ENCODE results near the gene IFNA16.
"Not testable (repeated sequence)": the region's sequence is repeated elsewhere in the genome, so short reads cannot be mapped to it uniquely, and the experiment has no call there.

IFNA16 gene

DNA sequence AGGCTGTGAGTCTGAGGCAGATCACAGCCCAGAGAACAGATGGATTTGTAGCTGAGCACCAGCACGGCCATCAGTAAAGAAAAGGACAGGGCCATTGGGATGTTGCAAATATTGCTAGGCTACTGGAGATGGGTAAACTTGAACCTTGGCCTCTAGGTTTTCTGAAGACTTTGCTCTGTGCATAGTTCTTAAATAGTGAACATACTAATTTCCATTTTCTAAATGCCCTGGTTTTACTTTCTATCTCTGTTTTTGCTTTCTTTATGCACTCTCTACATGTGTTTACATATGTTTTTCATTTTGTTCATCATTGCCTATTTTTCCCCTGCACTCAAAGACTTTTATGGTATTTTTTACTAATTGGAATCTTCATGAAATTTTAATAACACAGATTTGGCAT lies at the start of gene IFNA16:
Gene IFNA16, minus strand, starts transcription at position 101 of the 400 bp plus-strand sequence. Its CDS starts 6 bp downstream, at position 95.
- not testable (repeated sequence) for DNase-seq

DNA sequence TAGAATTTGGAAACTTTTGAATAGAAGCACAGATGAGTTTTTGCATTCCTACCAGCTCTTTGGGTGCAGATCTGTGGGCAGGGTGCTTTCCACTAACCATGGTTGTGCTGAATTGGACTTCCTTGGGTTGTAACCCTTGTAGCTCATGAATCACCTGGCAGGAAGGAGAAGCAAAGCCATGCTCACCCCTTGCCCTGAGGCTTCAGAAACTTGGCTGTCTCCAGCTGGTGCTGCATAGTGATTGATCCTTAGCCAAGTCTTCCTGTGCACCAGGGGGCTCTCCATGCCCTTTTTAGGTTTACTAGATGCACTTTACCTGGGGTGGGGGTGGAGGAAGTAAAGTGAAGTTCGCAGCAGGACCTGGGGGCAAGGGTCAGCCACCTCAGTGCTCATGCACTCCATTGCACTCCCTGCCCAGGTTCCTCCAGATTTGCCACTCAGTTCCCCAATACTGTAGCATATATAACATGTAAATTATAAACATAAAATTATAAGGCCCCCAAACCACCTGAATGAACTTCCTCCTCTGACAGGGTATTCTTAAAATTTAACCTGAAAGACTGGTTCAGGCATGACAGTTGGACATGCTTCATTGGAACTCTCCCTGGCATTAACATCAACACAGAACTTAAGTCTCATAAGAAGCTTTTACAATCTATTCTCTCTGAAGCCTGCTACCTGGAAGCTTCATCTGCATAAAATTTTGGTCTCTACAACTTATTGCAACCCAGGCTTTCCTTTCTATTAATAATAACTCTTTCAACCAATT lies 48.5 kb upstream of the IFNA16 start:
- DNase-seq: no peak

DNA sequence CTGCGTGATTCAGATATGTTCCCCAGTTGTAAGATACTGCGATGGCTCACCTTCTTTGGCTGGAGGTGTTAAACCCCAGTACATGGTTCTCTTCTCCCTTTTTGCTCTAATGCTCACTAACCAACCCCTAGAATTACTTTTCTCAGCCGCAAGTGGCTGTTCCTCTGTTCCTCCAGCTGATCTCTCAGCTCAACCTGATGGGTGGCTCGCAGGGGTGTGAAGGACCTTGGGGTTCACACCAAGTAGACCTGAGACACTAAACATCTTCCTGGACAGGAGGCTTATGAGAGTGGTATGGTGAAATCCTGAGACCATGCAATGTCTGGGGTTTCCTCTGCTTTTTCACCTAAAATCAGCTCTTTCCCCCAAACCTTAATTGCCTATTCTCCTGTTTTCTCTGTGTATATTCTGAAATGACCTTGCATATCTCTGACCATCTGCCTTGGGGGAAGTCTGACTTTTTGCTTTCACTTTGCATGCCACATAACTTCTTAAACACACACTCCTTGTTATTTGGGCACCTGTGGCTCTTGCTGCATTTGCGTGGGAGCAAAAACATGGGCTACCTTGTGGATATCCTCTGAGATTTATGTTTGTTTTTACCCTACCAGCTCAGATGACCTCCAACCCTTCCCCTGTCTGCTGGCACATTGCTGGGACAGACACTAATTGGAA lies 38.6 kb upstream of the IFNA16 start:
- no peak for DNase-seq

DNA sequence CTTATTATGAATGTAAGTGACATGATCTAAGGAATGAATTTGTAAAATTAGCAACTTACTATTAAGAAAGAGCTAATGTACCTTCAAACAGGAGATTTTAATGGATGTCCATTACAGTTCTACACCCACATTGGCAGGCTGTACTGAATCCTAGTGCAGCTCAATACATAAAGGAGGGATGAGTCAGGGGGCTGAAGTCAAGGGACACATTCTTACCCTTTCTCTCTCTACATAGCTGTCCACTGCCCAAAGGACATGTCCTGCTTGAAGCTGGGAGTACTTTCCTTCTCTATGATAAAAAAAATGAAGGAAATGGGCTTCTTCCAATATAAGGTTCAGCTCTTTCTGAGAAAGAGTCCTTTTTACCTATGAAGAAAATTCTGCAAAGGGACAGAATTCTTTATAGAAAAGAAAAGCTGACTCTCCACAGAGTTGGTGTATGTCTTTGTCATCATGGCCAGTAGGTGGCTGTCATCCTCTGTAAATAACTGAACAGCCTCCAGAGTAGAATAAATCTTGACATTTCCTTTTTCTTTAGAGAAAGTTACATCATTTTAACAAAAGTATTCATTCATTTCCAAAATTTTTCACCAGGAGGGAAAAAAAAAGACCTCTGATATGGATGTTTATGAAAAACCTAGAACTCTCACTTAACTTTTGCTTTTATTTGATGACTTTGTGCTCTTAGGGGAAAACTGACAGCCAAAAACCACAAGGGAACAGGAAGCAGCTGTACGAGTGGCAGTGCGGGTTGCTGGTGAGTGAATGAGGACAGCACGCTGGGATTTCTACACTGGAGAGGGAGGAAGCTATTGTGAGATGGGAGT lies 35.8 kb upstream of the IFNA16 start:
- no peak for DNase-seq

DNA sequence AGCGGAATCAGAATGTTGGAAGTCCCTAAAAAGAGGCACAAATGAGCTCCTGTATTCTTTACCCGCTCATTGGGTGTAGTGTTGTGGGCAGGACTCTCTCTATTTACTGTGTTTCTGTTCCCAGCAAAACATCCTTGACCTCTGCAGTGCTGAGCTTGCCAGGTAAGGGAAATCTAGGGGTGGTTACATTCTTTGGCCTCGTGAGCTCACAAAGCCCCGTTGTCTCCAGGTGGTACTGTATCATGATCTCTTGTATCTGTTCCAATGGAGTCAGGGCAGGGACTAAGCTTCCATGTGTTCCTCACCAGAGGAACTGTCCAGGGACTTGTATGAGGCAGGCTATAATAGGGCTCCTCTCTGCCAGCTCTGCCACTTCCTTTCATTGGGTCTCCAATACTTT lies 34.5 kb upstream of the IFNA16 start:
- no peak for DNase-seq

DNA sequence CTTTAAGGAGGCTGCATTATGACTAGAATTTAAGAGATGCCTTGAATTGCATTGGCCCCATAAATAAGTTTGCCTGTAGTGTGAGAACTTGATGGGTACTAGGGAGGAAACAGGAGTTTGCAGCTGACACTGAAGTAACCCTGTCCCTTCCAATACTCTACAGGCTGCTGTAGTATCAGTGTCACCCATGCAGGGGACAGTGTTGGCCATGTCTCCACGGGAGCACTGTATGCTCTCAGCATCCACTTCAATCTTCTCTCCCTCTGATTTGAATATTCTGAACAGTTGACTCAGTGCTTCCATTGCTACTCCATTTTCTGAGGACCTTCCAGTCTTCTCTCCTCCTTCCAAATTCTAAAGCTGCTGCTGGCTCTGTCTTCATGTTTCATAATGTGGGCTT lies 34.1 kb upstream of the IFNA16 start:
- DNase-seq: no peak

DNA sequence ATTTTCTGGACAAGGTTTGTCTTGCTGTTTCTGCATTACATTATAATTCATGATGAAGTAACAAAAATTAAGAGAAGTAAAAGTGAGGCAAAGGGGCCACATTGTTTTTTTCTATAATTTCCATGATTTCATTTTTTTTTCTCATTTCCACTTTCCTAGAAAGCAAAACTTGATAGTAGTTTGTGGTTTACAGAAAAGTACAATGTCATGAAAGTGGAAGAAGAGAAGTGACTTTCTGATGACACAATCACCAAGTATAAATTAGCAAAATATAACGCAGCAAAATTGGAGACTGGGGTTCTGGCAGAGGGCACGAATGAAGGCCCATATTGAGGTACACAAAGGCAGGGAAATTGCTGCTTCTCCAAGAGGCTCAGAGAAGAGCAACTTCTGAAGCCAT lies 27.7 kb upstream of the IFNA16 start:
- DNase-seq: no peak

DNA sequence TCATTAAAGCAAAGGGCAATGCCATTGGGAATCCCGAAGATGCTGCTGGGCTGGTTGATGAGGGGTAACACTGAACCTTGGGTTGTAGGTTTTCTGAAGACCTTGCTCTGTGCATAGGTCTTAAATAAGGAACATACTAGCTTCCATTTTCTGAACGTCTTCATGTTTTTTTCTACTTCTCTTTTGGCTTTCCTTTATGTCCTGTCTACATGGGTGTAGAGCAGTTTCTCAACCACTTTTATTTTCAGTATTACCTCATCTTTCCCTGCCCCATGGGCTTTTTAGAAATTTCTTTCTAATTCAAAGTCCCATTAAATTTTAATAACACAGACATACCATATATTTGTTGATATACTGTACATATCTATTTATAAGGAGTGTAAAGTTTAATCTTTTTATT lies 22.8 kb upstream of the IFNA16 start, which contains the start of gene IFNA14:
Gene IFNA14, minus strand, starts transcription at position 95 of the 400 bp plus-strand sequence. Its CDS starts 70 bp downstream, at position 25.
- no peak for DNase-seq

DNA sequence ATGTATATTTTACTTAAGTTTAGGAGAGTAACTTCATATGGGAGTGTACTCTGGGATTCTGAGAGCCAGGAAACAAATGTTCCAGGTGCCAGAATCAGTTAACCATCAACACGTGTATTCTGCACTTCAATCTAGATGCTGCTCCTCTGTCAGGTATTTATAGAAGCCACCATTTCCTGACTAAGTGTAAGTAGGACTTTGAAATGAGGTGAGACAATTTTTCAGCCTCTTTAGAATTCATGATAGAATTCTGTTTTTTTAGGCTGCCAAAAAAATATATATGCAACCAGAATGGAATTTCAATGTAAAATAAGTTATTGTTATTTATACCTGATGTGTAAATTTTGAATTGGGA lies 19.2 kb upstream of the IFNA16 start:
- DNase-seq: not testable (repeated sequence)

DNA sequence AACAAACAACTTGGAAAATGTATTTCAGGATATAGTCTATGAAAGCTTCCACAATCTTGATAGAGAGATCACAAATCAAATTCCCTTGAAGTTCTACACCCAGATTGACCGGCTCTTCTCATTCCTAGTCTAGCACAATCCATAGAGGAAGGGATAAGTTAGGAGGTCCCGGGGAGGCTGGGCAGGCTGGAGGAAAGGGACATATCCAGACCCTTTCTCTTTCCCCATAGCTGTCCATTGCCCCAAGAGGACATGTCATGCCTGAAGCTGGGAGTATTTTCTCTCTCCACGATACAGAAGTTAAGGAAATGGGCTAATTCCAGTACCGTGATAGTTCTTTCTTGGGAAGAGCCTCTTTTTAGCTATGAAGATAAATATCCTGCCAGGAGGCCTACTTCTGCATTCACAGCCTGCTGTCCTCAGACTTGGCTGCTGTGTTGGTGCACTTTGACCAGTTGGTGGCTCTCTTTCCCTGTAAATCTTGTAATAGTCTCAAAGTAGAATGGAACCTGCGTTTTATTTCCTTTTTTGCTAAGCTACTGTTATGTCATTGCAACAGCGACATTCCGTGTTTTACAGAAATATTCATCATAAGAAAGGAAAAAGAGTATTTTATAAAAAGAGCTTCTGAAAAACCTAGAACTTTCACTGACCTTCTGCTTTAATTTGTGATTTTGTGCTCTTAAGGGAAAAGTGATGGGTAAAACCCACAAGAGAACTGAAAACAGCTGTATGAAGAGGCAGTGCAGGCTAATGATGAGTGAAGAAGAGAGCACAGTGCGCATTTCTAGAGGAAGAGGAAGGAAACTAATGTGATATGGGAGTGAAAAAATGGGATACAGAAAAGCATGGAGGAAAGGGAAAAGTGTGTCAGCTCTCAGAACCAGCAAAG lies 18.6 kb upstream of the IFNA16 start:
- DNase-seq: not testable (repeated sequence)

DNA sequence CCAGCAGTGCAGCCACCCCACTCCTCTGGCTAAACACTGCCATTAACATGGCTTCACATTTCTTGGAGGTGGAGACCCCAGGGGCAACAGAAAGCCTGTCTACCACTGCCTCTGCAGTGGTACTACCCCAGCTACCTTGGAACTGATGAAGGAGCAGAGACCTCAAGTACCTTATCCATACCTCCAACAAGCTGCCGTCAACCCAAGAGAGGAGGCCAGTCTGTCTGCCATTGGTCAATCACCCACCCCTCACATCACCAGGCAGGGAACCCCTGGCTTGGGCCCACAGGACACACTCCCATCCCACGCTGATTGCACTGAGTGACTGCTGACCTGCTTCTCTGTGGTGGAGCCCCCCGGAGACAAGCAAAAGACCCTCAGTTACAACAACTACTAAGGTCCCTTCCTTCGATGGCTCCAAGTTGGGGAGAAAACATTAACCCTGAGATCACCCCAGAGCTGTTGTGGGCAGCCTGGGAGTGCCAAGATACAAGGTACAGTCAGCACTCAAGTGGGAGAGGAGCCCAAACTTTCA lies 17.1 kb upstream of the IFNA16 start:
- DNase-seq: no peak

DNA sequence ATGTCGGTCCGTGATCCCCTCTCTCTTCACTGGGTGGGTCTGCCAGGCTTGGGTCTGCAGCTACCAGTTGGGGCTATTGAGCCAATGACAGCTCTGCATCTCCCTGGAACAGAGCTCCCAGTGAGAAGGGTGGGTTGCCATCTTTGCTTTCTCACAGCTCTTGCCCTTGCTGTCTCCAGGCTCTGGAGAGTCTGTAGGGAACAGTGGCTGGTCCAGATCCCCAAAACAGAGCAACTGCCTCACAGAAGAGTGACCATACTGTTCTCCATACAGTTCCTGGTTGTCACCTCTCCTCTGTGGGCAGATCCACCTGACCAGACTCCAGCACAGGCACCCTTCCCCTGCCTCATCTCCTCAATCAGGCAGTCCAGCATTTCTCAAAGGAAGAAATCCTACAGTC lies 16.1 kb upstream of the IFNA16 start:
- no peak for DNase-seq

DNA sequence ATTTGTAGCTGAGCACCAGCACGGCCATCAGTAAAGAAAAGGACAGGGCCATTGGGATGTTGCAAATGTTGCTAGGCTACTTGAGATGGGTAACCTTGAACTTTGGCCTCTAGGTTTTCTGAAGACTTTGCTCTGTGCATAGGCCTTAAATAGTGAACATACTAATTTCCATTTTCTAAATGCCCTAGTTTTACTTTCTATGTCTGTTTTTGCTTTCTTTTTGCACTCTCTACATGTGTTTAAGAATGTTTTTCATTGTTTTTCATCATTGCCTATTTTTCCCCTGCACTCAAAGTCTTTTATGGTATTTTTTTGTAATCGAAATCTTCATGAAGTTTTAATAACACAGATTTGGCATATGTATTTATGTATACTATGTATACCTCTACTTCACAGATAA lies 11.0 kb upstream of the IFNA16 start, which contains the start of gene IFNA17:
Gene IFNA17, minus strand, starts transcription at position 101 of the 400 bp plus-strand sequence. Its CDS starts 49 bp downstream, at position 52.
- no peak for DNase-seq

DNA sequence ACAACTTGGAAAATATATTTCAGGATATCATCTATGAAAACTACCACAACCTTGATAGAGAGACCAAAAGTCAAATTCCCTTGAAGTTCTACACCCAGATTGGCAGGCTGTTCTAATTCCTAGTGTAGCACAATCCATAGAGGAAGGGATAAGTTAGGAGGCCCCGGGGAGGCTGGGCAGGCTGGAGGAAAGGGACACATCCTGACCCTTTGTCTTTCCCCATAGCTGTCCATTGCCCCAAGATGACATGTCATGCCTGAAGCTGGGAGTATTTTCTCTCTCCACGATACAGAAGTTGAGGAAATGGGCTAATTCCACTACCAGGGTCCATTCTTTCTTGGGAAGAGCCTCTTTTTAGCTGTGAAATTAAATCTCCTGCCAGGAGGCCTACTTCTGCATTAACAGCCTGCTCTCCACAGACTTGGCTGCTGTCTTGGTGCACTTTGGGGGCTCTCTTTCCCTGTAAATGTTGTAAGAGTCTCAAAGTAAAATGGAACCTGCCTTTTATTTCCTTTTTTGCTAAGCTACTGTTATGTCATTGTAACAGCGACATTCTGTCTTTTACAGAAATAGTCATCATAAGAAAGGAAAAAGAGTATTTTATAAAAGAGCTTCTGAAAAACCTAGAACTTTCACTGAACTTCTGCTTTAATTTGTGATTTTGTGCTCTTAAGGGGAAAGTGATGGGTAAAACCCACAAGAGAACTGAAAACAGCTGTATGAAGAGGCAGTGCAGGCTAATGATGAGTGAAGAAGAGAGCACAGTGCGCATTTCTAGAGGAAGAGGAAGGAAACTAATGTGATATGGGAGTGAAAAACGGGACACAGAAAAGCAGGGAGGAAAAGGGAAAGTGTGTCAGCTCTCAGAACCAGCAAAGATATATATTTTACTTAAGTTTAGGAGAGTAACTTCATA lies 3.4 kb downstream of the IFNA16 start:
- not testable (repeated sequence) for DNase-seq

DNA sequence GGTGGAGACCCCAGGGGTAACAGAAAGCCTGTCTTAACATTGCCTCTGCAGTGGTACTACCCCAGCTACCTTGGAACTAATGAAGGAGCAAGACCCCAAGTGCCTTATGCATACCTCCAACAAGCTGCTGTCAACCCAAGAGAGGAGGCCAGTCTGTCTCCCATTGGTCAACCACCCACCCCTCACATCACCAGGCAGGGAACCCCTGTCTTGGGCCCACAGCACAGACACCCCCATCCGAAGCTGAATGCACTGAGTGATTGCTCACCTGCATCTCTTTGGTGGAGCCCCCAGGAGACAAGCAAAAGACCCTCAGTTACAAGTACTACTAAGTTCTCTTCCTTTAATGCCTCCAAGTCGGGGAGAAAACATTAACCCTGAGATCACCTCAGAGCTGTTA lies 5.0 kb downstream of the IFNA16 start:
- not testable (repeated sequence) for DNase-seq

DNA sequence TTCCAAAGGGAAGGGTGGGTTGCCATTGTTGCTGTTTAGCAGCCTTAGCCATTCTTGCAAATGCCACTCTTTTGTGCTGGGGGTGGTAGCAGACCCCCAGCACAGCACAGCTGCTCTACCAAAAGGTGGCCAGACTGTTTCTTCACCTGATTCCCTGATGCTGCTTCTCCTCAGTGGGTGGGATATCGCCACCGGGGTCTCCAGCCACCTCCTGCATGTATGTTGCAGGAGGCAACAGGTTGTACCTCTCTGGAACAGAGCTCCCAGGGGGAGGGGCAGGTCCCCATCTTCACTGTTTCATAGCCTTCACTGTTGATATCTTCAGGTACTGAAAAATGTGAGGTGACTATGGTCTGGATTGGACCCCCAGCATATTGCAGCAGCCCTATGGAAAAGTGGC lies 6.3 kb downstream of the IFNA16 start:
- not testable (repeated sequence) for DNase-seq

DNA sequence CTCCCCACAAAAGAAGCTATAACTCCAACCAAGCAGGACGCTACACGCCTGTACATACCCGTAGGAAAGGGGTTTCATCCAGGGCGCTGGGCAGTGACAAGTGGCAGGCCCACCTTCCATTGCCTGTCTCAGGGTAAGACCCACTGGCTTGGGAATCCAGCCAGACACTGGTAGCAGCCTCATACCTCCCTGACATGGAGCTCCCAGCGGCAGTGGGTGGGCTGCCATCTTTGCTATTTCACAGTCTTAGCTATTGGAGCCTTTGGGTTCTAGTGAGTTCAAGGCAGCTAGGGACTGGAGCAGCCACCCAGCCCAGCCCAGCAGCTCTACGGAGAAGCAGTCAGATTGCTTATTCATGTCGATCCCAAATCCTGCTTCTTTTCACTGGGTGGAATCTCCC lies 6.8 kb downstream of the IFNA16 start:
- DNase-seq: no peak

DNA sequence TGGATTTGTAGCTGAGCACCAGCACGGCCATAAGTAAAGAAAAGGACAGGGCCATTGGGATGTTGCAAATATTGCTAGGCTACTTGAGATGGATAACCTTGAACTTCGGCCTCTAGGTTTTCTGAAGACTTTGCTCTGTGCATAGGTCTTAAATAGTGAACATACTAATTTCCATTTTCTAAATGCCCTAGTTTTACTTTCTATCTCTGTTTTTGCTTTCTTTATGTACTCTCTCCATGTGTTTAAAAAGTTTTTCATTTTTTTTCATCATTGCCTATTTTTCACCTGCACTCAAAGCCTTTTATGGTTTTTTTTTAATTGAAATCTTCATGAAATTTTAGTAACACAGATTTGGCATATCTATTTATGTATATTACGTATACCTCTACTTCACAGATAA lies 10.1 kb downstream of the IFNA16 start, which contains the start of gene IFNA10:
Gene IFNA10, minus strand, starts transcription at position 101 of the 400 bp plus-strand sequence. Its CDS starts 46 bp downstream, at position 55.
- DNase-seq: not testable (repeated sequence)

DNA sequence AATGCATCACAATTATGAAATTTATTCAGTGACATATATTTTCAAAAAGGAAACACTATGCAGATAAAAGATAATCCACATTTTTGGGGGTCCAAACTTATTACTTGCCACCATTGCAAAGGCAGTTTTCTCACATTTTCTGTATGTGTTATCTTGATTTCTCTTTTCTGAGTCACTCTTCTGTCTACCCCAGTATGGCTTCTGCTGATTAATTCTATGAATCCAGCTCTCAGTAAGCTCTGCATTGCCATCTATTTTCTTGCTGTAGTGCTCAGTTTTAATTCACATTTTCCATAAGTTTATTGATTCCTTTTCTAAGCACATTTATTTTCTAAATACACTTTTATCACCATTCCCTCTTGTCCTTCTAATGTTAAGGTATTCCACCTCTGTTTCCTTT lies 11.9 kb downstream of the IFNA16 start:
- no peak for DNase-seq

DNA sequence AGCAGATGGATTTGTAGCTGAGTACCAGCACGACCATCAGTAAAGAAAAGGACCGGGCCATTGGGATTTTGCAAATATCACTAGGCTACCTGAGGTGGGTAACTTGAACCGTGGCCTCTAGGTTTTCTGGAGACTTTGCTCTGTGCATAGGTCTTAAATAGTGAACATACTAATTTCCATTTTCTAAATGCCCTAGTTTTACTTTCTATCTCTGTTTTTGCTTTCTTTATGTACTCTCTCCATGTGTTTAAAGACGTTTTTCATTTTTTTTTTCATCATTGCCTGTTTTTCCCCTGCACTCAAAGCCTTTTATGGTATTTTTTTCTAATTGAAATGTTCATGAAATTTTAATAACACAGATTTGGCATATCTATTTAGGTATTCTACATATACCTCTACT lies 15.0 kb downstream of the IFNA16 start, which contains the start of gene IFNA7:
Gene IFNA7, minus strand, starts transcription at position 101 of the 400 bp plus-strand sequence. Its CDS starts 40 bp downstream, at position 61.
- DNase-seq: not testable (repeated sequence)
